Sigmoid colon (tissue), 7 donors: ENCODE measurements around the gene PTPRE. TPM values are rescaled to one million over a fixed set of nuclear protein-coding genes. Genes with fewer than 3 reads are reported as not detected.

Experiments
- DNase-seq: peaks from one replicate; pipeline ENCODE4 v3.0.0-alpha.2; 2019
- H3K27ac ChIP-seq, 4 donors: fragments of 200-600 bp; sonication (generic); one replicate each; pipeline ENCODE4 v1.5.1; 2016 to 2019; ENCODE audit warnings: mild to moderate bottlenecking in 1 of 4
- H3K27me3 ChIP-seq, 3 donors: fragments of 200-600 bp; sonication (generic); one replicate each; pipeline ENCODE4 v1.5.1; 2019; ENCODE audit warnings: mild to moderate bottlenecking in 1 of 3
- H3K36me3 ChIP-seq, 4 donors: fragments of 200-600 bp; sonication (generic); one replicate each; pipeline ENCODE4 v1.5.1; 2016 to 2019
- H3K4me1 ChIP-seq, 4 donors: fragments of 200-600 bp; sonication (generic); one replicate each; pipeline ENCODE4 v1.5.1; 2017 to 2019
- H3K4me3 ChIP-seq, 4 donors: fragments of 200-600 bp; sonication (generic); one replicate each; pipeline ENCODE4 v1.5.1; 2017 to 2019; ENCODE audit warnings: mild to moderate bottlenecking in 2 of 4, moderate library complexity in 1 of 4
- H3K9me3 ChIP-seq, 4 donors: fragments of 200-600 bp in 3 of 4; sonication (generic) in 3 of 4; one replicate each; pipeline versions ENCODE4 v1.5.1 to v1.6.1; 2013 to 2019
- CTCF ChIP-seq, 4 experiments: fragments of 450-650 bp in 3 of 4; fragments of 200-600 bp in 1 of 4; IDR thresholded peaks; one replicate each; pipeline ENCODE4 v1.5.1; 2016 to 2019; ENCODE audit warnings: antibody characterized with exemption in 4 of 4, mild to moderate bottlenecking in 3 of 4, moderate library complexity in 2 of 4
- EP300 ChIP-seq, 4 donors: sonication (generic); formaldehyde crosslinking; IDR thresholded peaks; one replicate each; pipeline ENCODE4 v1.6.1; 2017; ENCODE audit warnings: antibody characterized with exemption in 4 of 4
- POLR2A ChIP-seq, 2 donors: fragments of 450-650 bp; IDR thresholded peaks; one replicate each; pipeline ENCODE4 v1.6.1; 2016; ENCODE audit warnings: antibody characterized with exemption in 2 of 2, mild to moderate bottlenecking in 2 of 2, moderate library complexity in 2 of 2
- POLR2AphosphoS5 ChIP-seq, 4 donors: sonication (generic); formaldehyde crosslinking; IDR thresholded peaks; one replicate each; pipeline ENCODE4 v1.6.1; 2017; ENCODE audit warnings: antibody characterized with exemption in 4 of 4
- WGBS, 2 donors: extraction: QIAGEN DNeasy Blood & Tissue Kit; methylation state at CpG; one replicate each; pipeline ENCODE4 v1.1.7; 2013; 5-methylcytosine and 5-hydroxymethylcytosine counted together
- intact Hi-C: fragments of 100-400 bp; cut with DNase I; formaldehyde crosslinking; loops from one replicate; pipeline ENCODE4 v1.15.1; 2023
- polyA plus RNA-seq, 3 donors: library from polyadenylated mRNA; stranded (reverse); fragments of 200-250 nt; gene quantifications; one replicate each; pipeline ENCODE4 v1.2.3, GENCODE V29; 2013
- total RNA-seq, 4 donors: library from RNA; depleted of rRNA; stranded (reverse); fragments of >200 nt; gene quantifications; one replicate each; pipeline ENCODE4 v1.1.0, GENCODE V29; 2016
- donor health status: healthy with polysubstance abuse.
- donor health status: Bipolar disorder and iron deficiency.
- donor health status: healthy.

Gene PTPRE
- total and polyA plus RNA-seq, 7 donors = 4.2 to 17.9 (median 11.9) TPM

GRCh38 chr10:128035557-128035973 is 128.7 kb downstream of the PTPRE start:
- intact Hi-C loops = no loop called here
- 61 to 62% methylated on average over 5 of the region's 5 CpGs for WGBS, 2 donors
- H3K27me3 ChIP-seq = no peaks in the 10 kb centered on the region
- H3K27ac ChIP-seq = no peak overlapping the region
- no peaks in the 10 kb centered on the region for H3K4me1 ChIP-seq
- TF ChIP-seq EP300 (IDR thresholded peaks at IDR 0.05) = no peak
- peak in 3 of 4 experiments; percentile 26 to 44 (median 36) for TF ChIP-seq CTCF (IDR thresholded peaks at IDR 0.05)
- H3K9me3 ChIP-seq = no peaks in the 10 kb centered on the region
- H3K4me3 ChIP-seq = no peak overlapping the region
- no peaks in the 10 kb centered on the region for H3K36me3 ChIP-seq
- DNase-seq = no peak

DNA sequence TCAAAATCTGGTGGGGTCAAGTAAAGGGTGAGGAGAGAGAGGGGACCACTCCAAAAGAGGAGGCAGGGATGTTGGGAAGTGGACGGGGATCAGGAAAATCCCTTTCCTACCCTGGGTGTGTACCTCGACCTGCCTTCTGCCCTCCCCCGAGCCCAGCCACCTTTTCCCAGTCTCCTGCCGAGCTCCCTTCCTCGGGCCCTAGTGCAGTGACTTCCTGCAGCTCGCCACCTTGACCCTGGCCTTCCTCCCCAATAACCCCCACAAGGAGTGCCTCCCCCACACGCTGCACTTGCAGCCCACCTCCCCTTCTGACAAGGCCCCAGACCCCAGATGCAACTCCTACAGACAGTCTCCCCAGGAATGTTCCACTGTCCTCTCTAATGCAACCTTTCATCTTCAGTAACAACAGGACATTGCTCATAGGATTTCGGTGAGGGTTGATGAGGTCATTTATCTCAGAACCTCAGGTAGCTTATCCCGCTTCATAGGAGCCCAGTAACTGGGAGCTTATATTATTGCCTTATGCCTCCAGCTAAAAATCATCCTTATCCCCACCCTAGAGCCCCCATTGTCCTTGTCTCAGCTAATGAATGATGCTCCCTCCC is 129.2 kb downstream of the PTPRE start:
- TF ChIP-seq POLR2AphosphoS5 (IDR thresholded peaks at IDR 0.05) = no peak
- TF ChIP-seq POLR2A (IDR thresholded peaks at IDR 0.05) = no peak
- TF ChIP-seq EP300 (IDR thresholded peaks at IDR 0.05) = no peak
- no peak for TF ChIP-seq CTCF (IDR thresholded peaks at IDR 0.05)
- H3K9me3 ChIP-seq = no peaks in the 10 kb centered on the region
- no peak overlapping the region for H3K4me3 ChIP-seq
- intact Hi-C loops = no loop called here
- H3K27ac ChIP-seq = no peak overlapping the region
- 79 to 81% methylated on average over 9 of the region's 9 CpGs for WGBS, 2 donors
- H3K4me1 ChIP-seq = no peaks in the 10 kb centered on the region
- H3K27me3 ChIP-seq = no peaks in the 10 kb centered on the region
- H3K36me3 ChIP-seq = no peaks in the 10 kb centered on the region
- no peak for DNase-seq

DNA sequence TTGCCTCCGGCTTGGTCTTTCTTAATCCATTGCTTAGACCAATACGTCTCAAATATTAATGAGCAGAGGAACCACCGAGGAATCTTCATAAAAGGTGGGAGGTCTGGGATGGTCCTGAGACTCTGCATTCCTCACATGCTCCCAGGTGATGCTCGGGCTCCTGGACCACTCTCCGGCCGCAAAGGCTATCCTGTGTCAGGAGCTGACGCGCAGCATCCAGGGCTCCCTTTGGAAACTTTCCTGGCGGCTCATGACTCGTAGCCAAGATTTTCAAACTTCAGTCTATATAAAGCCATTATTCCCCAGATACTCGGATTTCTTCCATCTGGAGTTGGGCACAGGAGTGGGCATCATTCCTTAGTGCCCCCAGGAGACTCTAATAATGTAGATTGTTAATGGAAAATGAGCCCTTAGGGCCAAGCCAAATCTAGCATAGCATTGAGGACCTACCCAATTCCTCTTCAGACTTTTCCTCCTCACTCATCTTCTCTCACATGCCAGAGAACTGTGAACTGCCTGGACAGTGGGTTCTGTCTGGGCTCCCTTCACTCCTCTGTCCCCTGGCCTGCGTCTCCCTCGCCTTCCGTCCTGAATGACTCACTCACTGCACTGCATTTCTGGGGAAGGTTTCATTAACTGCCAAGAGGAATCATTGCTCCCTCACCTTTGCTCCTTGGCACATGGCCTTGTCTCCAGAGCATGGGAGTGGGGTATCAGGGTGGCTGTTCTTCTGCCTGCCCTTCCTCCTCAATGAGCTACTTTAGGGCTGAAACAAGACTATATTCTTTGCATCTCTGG is 130.0 kb downstream of the PTPRE start:
- Histone ChIP-seq H3K27me3 (no peaks in the 10 kb centered on the region), H3K4me3 (no peak overlapping the region), H3K27ac (no peak overlapping the region), H3K4me1 (no peaks in the 10 kb centered on the region), H3K9me3 (no peaks in the 10 kb centered on the region), H3K36me3 (no peaks in the 10 kb centered on the region)
- intact Hi-C loops = no loop called here
- no peak for DNase-seq
- WGBS, 2 donors = 69 to 83% methylated on average over 14 of the region's 14 CpGs
- TF ChIP-seq EP300 (IDR thresholded peaks at IDR 0.05) (no peak), POLR2A (IDR thresholded peaks at IDR 0.05) (no peak), CTCF (IDR thresholded peaks at IDR 0.05) (no peak), POLR2AphosphoS5 (IDR thresholded peaks at IDR 0.05) (no peak)

DNA sequence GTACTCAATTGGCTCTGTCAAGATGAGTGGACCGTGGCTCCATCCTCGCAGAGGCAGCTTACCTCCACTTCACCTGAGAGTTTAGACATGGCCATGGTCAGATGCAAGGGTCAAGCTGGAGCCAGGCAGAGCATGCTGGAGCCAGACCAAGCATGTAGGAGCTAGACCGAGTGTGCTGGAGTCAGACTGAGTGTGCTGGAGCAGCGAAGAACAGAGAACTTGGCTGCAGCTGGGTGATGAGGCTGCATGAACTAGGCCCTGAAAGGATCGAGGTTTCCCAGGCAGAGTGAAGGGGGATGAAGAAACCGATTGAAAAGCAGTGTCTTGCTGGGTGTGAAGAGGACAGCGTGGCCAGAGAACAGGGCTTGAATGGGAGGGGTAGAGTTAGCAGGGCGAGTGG is 133.2 kb downstream of the PTPRE start:
- WGBS, 2 donors = 92 to 95% methylated on average over 8 of the region's 8 CpGs
- H3K27me3 ChIP-seq = no peaks in the 10 kb centered on the region
- intact Hi-C loops = no loop called here
- H3K9me3 ChIP-seq = no peaks in the 10 kb centered on the region
- H3K4me3 ChIP-seq = no peak overlapping the region
- DNase-seq = peak; percentile 51
- H3K36me3 ChIP-seq = no peaks in the 10 kb centered on the region
- H3K4me1 ChIP-seq = no peaks in the 10 kb centered on the region
- no peak for TF ChIP-seq EP300 (IDR thresholded peaks at IDR 0.05)
- no peak for TF ChIP-seq POLR2AphosphoS5 (IDR thresholded peaks at IDR 0.05)
- TF ChIP-seq POLR2A (IDR thresholded peaks at IDR 0.05) = no peak
- TF ChIP-seq CTCF (IDR thresholded peaks at IDR 0.05) = no peak
- H3K27ac ChIP-seq = no peak overlapping the region
